ENCODE measurements around the gene NELFE.

NELFE gene

GRCh38 chr6:31946370-31946885, 12.3 kb downstream of the NELFE start:
- TF ChIP-seq CTCF (IDR thresholded peaks at IDR 0.05; ENCODE audit: low read depth, low read length) = no peak

GRCh38 chr6:31945507-31946369, 13.0 kb downstream of the NELFE start, which contains the start of gene CFB:
Gene CFB, plus strand, starts transcription at chr6:31946095. Its CDS starts 127 bp downstream, at chr6:31946222.
- TF ChIP-seq CTCF (IDR thresholded peaks at IDR 0.05; ENCODE audit: low read depth, low read length) = no peak
- peak; percentile 68 for DNase-seq (ENCODE audit: extremely low read depth, low read depth)

More at GRCh38 chr6:31946370-31946885, 12.3 kb downstream of the NELFE start:
- DNase-seq (ENCODE audit: extremely low read depth, low read depth) = no peak

- TF ChIP-seq CTCF (IDR thresholded peaks at IDR 0.05; ENCODE audit: low read depth, low read length) = no peak
- DNase-seq (ENCODE audit: extremely low read depth, low read depth) = no peak
These were observed 13.6 kb downstream of the NELFE start for GRCh38 chr6:31945154-31945506.

- no peak for DNase-seq (ENCODE audit: extremely low read depth, low read depth)
- TF ChIP-seq CTCF (IDR thresholded peaks at IDR 0.05; ENCODE audit: low read depth, low read length) = no peak
These were observed 15.0 kb downstream of the NELFE start for GRCh38 chr6:31943742-31944141.

GRCh38 chr6:31940256-31940664, 18.5 kb downstream of the NELFE start:
- TF ChIP-seq CTCF (IDR thresholded peaks at IDR 0.05; ENCODE audit: low read depth, low read length) = no peak
- no peak for DNase-seq (ENCODE audit: extremely low read depth, low read depth)

GRCh38 chr6:31935823-31936222, 22.9 kb downstream of the NELFE start:
- no peak for TF ChIP-seq CTCF (IDR thresholded peaks at IDR 0.05; ENCODE audit: low read depth, low read length)
- DNase-seq (ENCODE audit: extremely low read depth, low read depth) = no peak

- no peak for TF ChIP-seq CTCF (IDR thresholded peaks at IDR 0.05; ENCODE audit: low read depth, low read length)
- DNase-seq (ENCODE audit: extremely low read depth, low read depth) = no peak
These were observed 23.8 kb downstream of the NELFE start for GRCh38 chr6:31935021-31935420.

Measured in AG09319 (cell line).